ENCODE measurements around the gene NISCH.

The NISCH gene

DNA sequence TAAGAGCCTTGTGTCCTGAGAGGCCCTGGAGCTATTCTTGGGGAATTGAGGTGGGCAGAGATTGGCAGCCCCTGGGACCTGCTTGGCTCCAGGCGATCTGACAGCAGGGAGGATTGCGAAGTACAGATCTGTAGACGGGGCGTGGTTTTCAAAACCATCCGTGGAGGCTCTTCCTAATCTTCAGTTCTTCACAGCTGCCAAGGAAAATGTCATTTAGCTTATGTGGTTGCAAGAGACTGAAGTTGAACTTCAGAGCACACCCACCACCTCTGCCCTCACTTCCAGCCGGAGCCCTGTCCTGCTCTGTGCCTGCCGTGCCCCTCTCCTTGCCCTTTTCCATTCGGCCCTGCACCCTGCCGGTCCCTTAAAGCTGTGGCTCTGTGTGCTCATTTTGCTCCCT lies 12.9 kb downstream of the NISCH start:
- H3F3A ChIP-seq (ENCODE audit: control insufficient read depth, insufficient read depth): no peaks in the 10 kb centered on the region
- peaks cover 22% of the 10 kb centered on the region for H3K79me2 ChIP-seq (ENCODE audit: control insufficient read depth, low read length)
- no peaks in the 10 kb centered on the region for H3K9me2 ChIP-seq (replicated peaks; ENCODE audit: control insufficient read depth, low read length)
- TF ChIP-seq EZH2phosphoT487 (IDR thresholded peaks at IDR 0.05; ENCODE audit: borderline replicate concordance, low read length): no peak
- TF ChIP-seq, protein P1, sequence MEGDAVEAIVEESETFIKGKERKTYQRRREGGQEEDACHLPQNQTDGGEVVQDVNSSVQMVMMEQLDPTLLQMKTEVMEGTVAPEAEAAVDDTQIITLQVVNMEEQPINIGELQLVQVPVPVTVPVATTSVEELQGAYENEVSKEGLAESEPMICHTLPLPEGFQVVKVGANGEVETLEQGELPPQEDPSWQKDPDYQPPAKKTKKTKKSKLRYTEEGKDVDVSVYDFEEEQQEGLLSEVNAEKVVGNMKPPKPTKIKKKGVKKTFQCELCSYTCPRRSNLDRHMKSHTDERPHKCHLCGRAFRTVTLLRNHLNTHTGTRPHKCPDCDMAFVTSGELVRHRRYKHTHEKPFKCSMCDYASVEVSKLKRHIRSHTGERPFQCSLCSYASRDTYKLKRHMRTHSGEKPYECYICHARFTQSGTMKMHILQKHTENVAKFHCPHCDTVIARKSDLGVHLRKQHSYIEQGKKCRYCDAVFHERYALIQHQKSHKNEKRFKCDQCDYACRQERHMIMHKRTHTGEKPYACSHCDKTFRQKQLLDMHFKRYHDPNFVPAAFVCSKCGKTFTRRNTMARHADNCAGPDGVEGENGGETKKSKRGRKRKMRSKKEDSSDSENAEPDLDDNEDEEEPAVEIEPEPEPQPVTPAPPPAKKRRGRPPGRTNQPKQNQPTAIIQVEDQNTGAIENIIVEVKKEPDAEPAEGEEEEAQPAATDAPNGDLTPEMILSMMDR (IDR thresholded peaks at IDR 0.05; ENCODE audit: low read depth, low read length, poor library complexity, severe bottlenecking): no peak
- no peaks in the 10 kb centered on the region for H3K9me3 ChIP-seq (ENCODE audit: control insufficient read depth, insufficient read depth, low read length)
- no peak overlapping the region for H3K4me3 ChIP-seq (ENCODE audit: low read length)
- no peak overlapping the region for H3K27ac ChIP-seq (ENCODE audit: low read depth, low read length)
- no peaks in the 10 kb centered on the region for H4K20me1 ChIP-seq (ENCODE audit: control insufficient read depth, insufficient read depth, low read depth, low read length)
- no peaks in the 10 kb centered on the region for H3K27me3 ChIP-seq (ENCODE audit: control insufficient read depth, low read length)
- H3K4me1 ChIP-seq (ENCODE audit: control insufficient read depth, low read length): no peaks in the 10 kb centered on the region
- H3K4me2 ChIP-seq (ENCODE audit: low read length): no peak overlapping the region
- peaks cover 36% of the 10 kb centered on the region for H3K36me3 ChIP-seq (ENCODE audit: control insufficient read depth, low read length)

DNA sequence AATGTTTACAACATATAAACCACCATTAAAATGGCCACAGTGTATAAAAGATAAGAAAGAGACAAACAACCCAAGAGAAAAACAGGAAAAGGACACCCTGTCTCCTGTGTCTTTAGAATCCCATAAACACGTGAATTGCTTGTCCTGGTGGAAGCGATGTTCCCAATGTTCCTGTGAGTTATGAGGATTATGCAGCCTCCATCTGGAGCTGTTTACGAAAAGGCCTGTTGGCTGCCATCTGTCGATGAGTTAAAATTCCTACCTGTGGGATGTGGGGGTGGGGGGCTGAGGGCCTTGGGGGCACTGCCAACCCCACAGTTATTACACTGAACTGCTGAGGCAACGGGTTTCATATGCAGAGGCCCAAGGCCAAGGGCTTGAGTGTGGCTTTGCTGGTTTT lies 13.6 kb downstream of the NISCH start:
- H3F3A ChIP-seq (ENCODE audit: control insufficient read depth, insufficient read depth): no peaks in the 10 kb centered on the region

DNA sequence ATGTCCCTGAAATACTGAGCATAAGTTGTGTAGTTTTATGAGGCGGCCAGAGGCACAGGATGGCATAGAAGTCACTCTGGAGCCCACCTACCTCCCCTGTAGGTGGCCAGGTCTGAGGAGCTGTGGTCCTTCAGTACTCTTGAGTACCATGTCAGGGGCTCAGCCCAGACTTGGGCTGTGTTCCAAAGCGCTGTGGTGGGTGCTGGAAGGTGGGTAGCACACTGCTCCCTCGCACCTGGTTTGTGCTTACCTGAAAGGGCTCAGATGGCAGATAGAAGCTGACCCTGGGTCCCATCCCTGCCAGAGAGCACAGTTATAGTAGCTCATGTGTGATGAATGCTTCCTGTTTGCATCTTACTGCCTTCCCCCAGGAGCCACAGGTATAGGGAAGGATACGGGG lies 15.5 kb downstream of the NISCH start:
- Histone ChIP-seq H3K27me3 (ENCODE audit: control insufficient read depth, low read length) (no peaks in the 10 kb centered on the region), H3K36me3 (ENCODE audit: control insufficient read depth, low read length) (peaks cover 41% of the 10 kb centered on the region), H3K9me2 (replicated peaks; ENCODE audit: control insufficient read depth, low read length) (no peaks in the 10 kb centered on the region), H3F3A (ENCODE audit: control insufficient read depth, insufficient read depth) (no peaks in the 10 kb centered on the region), H3K79me2 (ENCODE audit: control insufficient read depth, low read length) (peaks cover 3% of the 10 kb centered on the region; the same call in 1 of the 2 replicates), H3K9me3 (ENCODE audit: control insufficient read depth, insufficient read depth, low read length) (no peaks in the 10 kb centered on the region), H3K27ac (ENCODE audit: low read depth, low read length) (no peak overlapping the region), H3K4me1 (ENCODE audit: control insufficient read depth, low read length) (no peaks in the 10 kb centered on the region), H3K4me3 (ENCODE audit: low read length) (no peak overlapping the region), H3K4me2 (ENCODE audit: low read length) (no peak overlapping the region), H4K20me1 (ENCODE audit: control insufficient read depth, insufficient read depth, low read depth, low read length) (no peaks in the 10 kb centered on the region)
- TF ChIP-seq, protein P1 (IDR thresholded peaks at IDR 0.05; ENCODE audit: low read depth, low read length, poor library complexity, severe bottlenecking): no peak
- TF ChIP-seq EZH2phosphoT487 (IDR thresholded peaks at IDR 0.05; ENCODE audit: borderline replicate concordance, low read length): no peak

More for the DNA sequence above, 13.6 kb downstream of the NISCH start:
- Histone ChIP-seq H3K27ac (ENCODE audit: low read depth, low read length) (no peak overlapping the region), H3K9me2 (replicated peaks; ENCODE audit: control insufficient read depth, low read length) (no peaks in the 10 kb centered on the region), H3K36me3 (ENCODE audit: control insufficient read depth, low read length) (peaks cover 40% of the 10 kb centered on the region), H3K4me2 (ENCODE audit: low read length) (no peak overlapping the region), H3K4me3 (ENCODE audit: low read length) (no peak overlapping the region), H4K20me1 (ENCODE audit: control insufficient read depth, insufficient read depth, low read depth, low read length) (no peaks in the 10 kb centered on the region), H3K79me2 (ENCODE audit: control insufficient read depth, low read length) (peaks cover 19% of the 10 kb centered on the region), H3K9me3 (ENCODE audit: control insufficient read depth, insufficient read depth, low read length) (no peaks in the 10 kb centered on the region), H3K4me1 (ENCODE audit: control insufficient read depth, low read length) (no peaks in the 10 kb centered on the region), H3K27me3 (ENCODE audit: control insufficient read depth, low read length) (no peaks in the 10 kb centered on the region)
- TF ChIP-seq, protein P1 (IDR thresholded peaks at IDR 0.05; ENCODE audit: low read depth, low read length, poor library complexity, severe bottlenecking): no peak
- no peak for TF ChIP-seq EZH2phosphoT487 (IDR thresholded peaks at IDR 0.05; ENCODE audit: borderline replicate concordance, low read length)

Measured in DOHH2 (cell line).